ENCODE data around the gene TCL1B.

The TCL1B gene

GRCh38 chr14:95651821-95652583 is 34.2 kb upstream of the TCL1B start:
- no peak for DNase-seq (ENCODE audit: low read depth, low spot score)

GRCh38 chr14:95652690-95653089 is 33.5 kb upstream of the TCL1B start:
- CTCF ChIA-PET, result no interaction called here
- no peak overlapping the region for H3K4me3 ChIP-seq (ENCODE audit: low read depth, low read length)
- TF ChIP-seq, protein P1, sequence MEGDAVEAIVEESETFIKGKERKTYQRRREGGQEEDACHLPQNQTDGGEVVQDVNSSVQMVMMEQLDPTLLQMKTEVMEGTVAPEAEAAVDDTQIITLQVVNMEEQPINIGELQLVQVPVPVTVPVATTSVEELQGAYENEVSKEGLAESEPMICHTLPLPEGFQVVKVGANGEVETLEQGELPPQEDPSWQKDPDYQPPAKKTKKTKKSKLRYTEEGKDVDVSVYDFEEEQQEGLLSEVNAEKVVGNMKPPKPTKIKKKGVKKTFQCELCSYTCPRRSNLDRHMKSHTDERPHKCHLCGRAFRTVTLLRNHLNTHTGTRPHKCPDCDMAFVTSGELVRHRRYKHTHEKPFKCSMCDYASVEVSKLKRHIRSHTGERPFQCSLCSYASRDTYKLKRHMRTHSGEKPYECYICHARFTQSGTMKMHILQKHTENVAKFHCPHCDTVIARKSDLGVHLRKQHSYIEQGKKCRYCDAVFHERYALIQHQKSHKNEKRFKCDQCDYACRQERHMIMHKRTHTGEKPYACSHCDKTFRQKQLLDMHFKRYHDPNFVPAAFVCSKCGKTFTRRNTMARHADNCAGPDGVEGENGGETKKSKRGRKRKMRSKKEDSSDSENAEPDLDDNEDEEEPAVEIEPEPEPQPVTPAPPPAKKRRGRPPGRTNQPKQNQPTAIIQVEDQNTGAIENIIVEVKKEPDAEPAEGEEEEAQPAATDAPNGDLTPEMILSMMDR (IDR thresholded peaks at IDR 0.05; ENCODE audit: insufficient read depth, low read length, missing control alignments), result no peak
- POLR2A ChIA-PET, result no interaction called here
- no peak for DNase-seq (ENCODE audit: low read depth, low spot score)

More at GRCh38 chr14:95651821-95652583, 34.2 kb upstream of the TCL1B start:
- ChIA-PET POLR2A (no interaction called here), CTCF (no interaction called here)
- TF ChIP-seq, protein P1 (IDR thresholded peaks at IDR 0.05; ENCODE audit: insufficient read depth, low read length, missing control alignments), result no peak
- no peak overlapping the region for H3K4me3 ChIP-seq (ENCODE audit: low read depth, low read length)

DNA sequence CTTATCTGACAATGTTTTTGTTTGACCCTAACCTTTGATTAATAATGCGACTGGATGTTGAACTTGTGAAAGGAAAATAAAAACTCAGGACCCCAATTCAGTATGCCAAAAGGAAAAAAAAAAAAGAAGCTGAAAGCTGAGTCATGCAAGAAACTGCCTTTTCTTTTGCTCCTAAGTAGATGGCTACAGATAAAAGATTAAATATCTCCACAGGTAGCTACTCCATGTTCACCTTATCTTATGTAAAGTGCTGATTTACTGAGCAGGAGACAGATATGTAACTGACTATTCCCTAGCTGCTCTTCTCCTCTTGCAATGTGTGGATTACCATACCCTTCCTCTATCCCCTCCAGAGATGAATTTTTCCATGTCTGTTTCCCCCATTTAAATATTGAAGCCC is 30.8 kb upstream of the TCL1B start:
- TF ChIP-seq, protein P1 (IDR thresholded peaks at IDR 0.05; ENCODE audit: insufficient read depth, low read length, missing control alignments), result no peak
- no peak for DNase-seq (ENCODE audit: low read depth, low spot score)
- POLR2A ChIA-PET, result no interaction called here
- H3K4me3 ChIP-seq (ENCODE audit: low read depth, low read length), result no peak overlapping the region
- CTCF ChIA-PET, result no interaction called here

- no peak for DNase-seq (ENCODE audit: low read depth, low spot score)
- no peak overlapping the region for H3K4me3 ChIP-seq (ENCODE audit: low read depth, low read length)
- TF ChIP-seq, protein P1 (IDR thresholded peaks at IDR 0.05; ENCODE audit: insufficient read depth, low read length, missing control alignments), result no peak
- ChIA-PET CTCF (no interaction called here), POLR2A (no interaction called here)
Measured at GRCh38 chr14:95656634-95657033, 29.6 kb upstream of the TCL1B start.

DNA sequence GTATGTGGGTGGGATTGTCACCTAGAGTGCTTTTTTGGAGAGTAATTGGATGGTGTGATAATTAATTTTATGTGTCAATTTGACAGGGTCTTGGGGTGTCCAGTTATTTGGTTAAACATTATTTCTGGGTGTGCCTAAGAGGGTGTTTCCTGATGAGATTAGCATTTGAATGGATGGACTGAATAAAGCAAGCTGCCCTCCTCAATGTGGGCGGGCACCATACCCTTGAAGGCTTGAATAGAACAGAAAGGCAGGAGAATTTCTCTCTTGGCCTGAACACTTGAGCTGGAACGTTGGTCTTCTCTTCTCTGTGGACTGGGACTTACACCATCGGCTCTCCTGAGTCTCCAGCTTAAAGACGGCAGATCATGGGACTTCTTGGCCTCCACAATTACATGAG is 28.8 kb upstream of the TCL1B start:
- ChIA-PET POLR2A (no interaction called here), CTCF (no interaction called here)
- no peak for DNase-seq (ENCODE audit: low read depth, low spot score)
- no peak overlapping the region for H3K4me3 ChIP-seq (ENCODE audit: low read depth, low read length)
- TF ChIP-seq, protein P1 (IDR thresholded peaks at IDR 0.05; ENCODE audit: insufficient read depth, low read length, missing control alignments), result no peak

- H3K4me3 ChIP-seq (ENCODE audit: low read depth, low read length), result no peak overlapping the region
- POLR2A ChIA-PET, result no interaction called here
- TF ChIP-seq, protein P1 (IDR thresholded peaks at IDR 0.05; ENCODE audit: insufficient read depth, low read length, missing control alignments), result no peak
- CTCF ChIA-PET, result no interaction called here
- no peak for DNase-seq (ENCODE audit: low read depth, low spot score)
Measured at GRCh38 chr14:95659293-95659989, 26.8 kb upstream of the TCL1B start.
